Hepatocyte (in vitro differentiated cells): ENCODE measurements around the gene LIPT1. TPM values are rescaled to one million over a fixed set of nuclear protein-coding genes. Genes with fewer than 3 reads are reported as not detected.

Experiments used
- DNase-seq: peaks from one replicate; pipeline ENCODE4 v3.0.0-alpha.2; 2016; ENCODE audit warnings: low spot score
- H2AFZ ChIP-seq: fragments of 200-600 bp; sonication (generic); 2 replicates; pipeline ENCODE4 v1.6.0; 2016; ENCODE audit warnings: antibody characterized with exemption, mild to moderate bottlenecking
- H3K27ac ChIP-seq: fragments of 200-600 bp; sonication (generic); 2 replicates; pipeline ENCODE4 v1.5.1; 2016; ENCODE audit warnings: mild to moderate bottlenecking
- H3K27me3 ChIP-seq: fragments of 200-600 bp; sonication (generic); 2 replicates; pipeline ENCODE4 v1.6.1; 2016
- H3K36me3 ChIP-seq: fragments of 200-600 bp; sonication (generic); replicated peaks from 2 replicates; pipeline ENCODE4 v1.5.1; 2016; ENCODE audit warnings: low read depth; ENCODE audit not compliant: insufficient read depth
- H3K4me1 ChIP-seq: fragments of 200-600 bp; sonication (generic); 2 replicates; pipeline ENCODE4 v1.5.1; 2016; ENCODE audit warnings: mild to moderate bottlenecking, moderate library complexity; ENCODE audit not compliant: insufficient read depth
- H3K4me2 ChIP-seq: fragments of 200-600 bp; sonication (generic); 2 replicates; pipeline ENCODE4 v1.6.0; 2016
- H3K4me3 ChIP-seq: fragments of 200-600 bp; sonication (generic); 2 replicates; pipeline ENCODE4 v1.5.1; 2016; ENCODE audit warnings: mild to moderate bottlenecking
- H3K79me2 ChIP-seq: fragments of 200-600 bp; sonication (generic); 2 replicates; pipeline ENCODE4 v1.6.0; 2017; ENCODE audit warnings: mild to moderate bottlenecking
- H3K9me2 ChIP-seq: fragments of 200-600 bp; sonication (generic); replicated peaks from 2 replicates; pipeline ENCODE4 v1.6.0; 2017; ENCODE audit warnings: mild to moderate bottlenecking; ENCODE audit not compliant: insufficient read depth
- H3K9me3 ChIP-seq: fragments of 200-600 bp; sonication (generic); 2 replicates; pipeline ENCODE4 v1.5.1; 2016; ENCODE audit warnings: low read depth, mild to moderate bottlenecking
- H4K20me1 ChIP-seq: fragments of 200-600 bp; sonication (generic); 2 replicates; pipeline ENCODE4 v1.6.0; 2016; ENCODE audit warnings: mild to moderate bottlenecking; ENCODE audit not compliant: insufficient read depth, poor library complexity, severe bottlenecking
- CTCF ChIP-seq: fragments of 200-600 bp; sonication (generic); IDR thresholded peaks from 2 replicates; pipeline ENCODE4 v1.5.1; 2016; ENCODE audit warnings: antibody characterized with exemption, mild to moderate bottlenecking; ENCODE audit not compliant: poor library complexity
- EZH2 ChIP-seq: fragments of 200-600 bp; sonication (generic); IDR thresholded peaks from 2 replicates; pipeline ENCODE4 v1.6.1; 2016; ENCODE audit warnings: antibody characterized with exemption, mild to moderate bottlenecking, borderline replicate concordance
- EZH2phosphoT487 ChIP-seq: fragments of 200-600 bp; sonication (generic); IDR thresholded peaks from one replicate; pipeline ENCODE4 v1.6.1; 2018; ENCODE audit warnings: antibody characterized with exemption, mild to moderate bottlenecking, low read depth, moderate library complexity; ENCODE audit not compliant: unreplicated experiment, severe bottlenecking
- WGBS: methylation state at CpG from one replicate; pipeline ENCODE4 v1.1.6; 2016; ENCODE audit warnings: low lambda C conversion rate; ENCODE audit errors: missing lambda C conversion rate; 5-methylcytosine and 5-hydroxymethylcytosine counted together
- polyA plus RNA-seq: library from polyadenylated mRNA; unstranded; fragments of >200 nt; fragmentation: Nextera tagmentation; extraction: Ambion mirVana; gene quantifications from 2 replicates; pipeline ENCODE4 v1.2.1, GENCODE V29; 2016
- total RNA-seq: library from RNA; depleted of rRNA; stranded (reverse); fragments of >200 nt; gene quantifications from 2 replicates; pipeline ENCODE4 v1.2.3, GENCODE V29; 2014

LIPT1 gene
- total and polyA plus RNA-seq, 2 experiments from 2014 or later, result 5.9 to 6.1 TPM

- H3K27ac ChIP-seq, result peak within 1 kb of the TSS; percentile 82
- TF ChIP-seq EZH2phosphoT487 (no peak), CTCF (no peak), EZH2 (no peak)
- H3K27me3 ChIP-seq, result no peaks in the 10 kb centered on the region
- peak; percentile 96 for DNase-seq
- under 1% methylated on average over 39 of the region's 39 CpGs for WGBS
- H3K9me2 ChIP-seq, result no peaks in the 10 kb centered on the region
- peak within 1 kb of the TSS; percentile 92 for H3K4me3 ChIP-seq
- H3K4me2 ChIP-seq, result peak within 1 kb of the TSS; percentile 94
- H3K9me3 ChIP-seq, result no peaks in the 10 kb centered on the region
- H3K79me2 ChIP-seq, result peaks cover 83% of the 10 kb centered on the region
- no peaks in the 10 kb centered on the region for H3K36me3 ChIP-seq
- H3K4me1 ChIP-seq, result peaks cover 16% of the 10 kb centered on the region
- no peaks in the 10 kb centered on the region for H4K20me1 ChIP-seq
- H2AFZ ChIP-seq, result peak within 1 kb of the TSS; percentile 94
These were observed 26.2 kb downstream of the LIPT1 start, which contains the start of the genes MITD1 and MRPL30 for GRCh38 chr2:99180755-99181623. Gene MITD1 (minus strand): TSS chr2:99181058. CDS start chr2:99180981, 77 bp downstream. Gene MRPL30 (plus strand): TSS chr2:99181184. CDS start chr2:99186204, 5,020 bp downstream.

GRCh38 chr2:99181624-99182000 is 26.8 kb downstream of the LIPT1 start:
- no peak for TF ChIP-seq EZH2
- TF ChIP-seq CTCF, result no peak
- TF ChIP-seq EZH2phosphoT487, result no peak
- H3K4me1 ChIP-seq, result peaks cover 16% of the 10 kb centered on the region
- H3K9me3 ChIP-seq, result no peaks in the 10 kb centered on the region
- peaks cover 89% of the 10 kb centered on the region for H3K79me2 ChIP-seq
- H3K27me3 ChIP-seq, result no peaks in the 10 kb centered on the region
- H3K36me3 ChIP-seq, result no peaks in the 10 kb centered on the region
- H3K4me3 ChIP-seq, result peak overlapping the region; percentile 76
- H3K27ac ChIP-seq, result peak overlapping the region; percentile 80
- H4K20me1 ChIP-seq, result no peaks in the 10 kb centered on the region
- peak overlapping the region; percentile 94 for H3K4me2 ChIP-seq
- WGBS, result 1% methylated on average over 4 of the region's 4 CpGs
- H2AFZ ChIP-seq, result peak overlapping the region; percentile 91
- DNase-seq, result no peak
- no peaks in the 10 kb centered on the region for H3K9me2 ChIP-seq

GRCh38 chr2:99183025-99183424 is 28.3 kb downstream of the LIPT1 start:
- Histone ChIP-seq H3K27ac (no peak overlapping the region), H3K79me2 (peaks cover 86% of the 10 kb centered on the region), H3K4me3 (no peak overlapping the region), H3K4me2 (peak overlapping the region; percentile 94), H3K36me3 (no peaks in the 10 kb centered on the region), H3K9me3 (no peaks in the 10 kb centered on the region), H2AFZ (no peak overlapping the region), H3K27me3 (no peaks in the 10 kb centered on the region), H3K9me2 (no peaks in the 10 kb centered on the region), H4K20me1 (no peaks in the 10 kb centered on the region), H3K4me1 (peaks cover 16% of the 10 kb centered on the region)
- DNase-seq, result no peak
- TF ChIP-seq EZH2phosphoT487, result no peak
- no peak for TF ChIP-seq EZH2
- TF ChIP-seq CTCF, result no peak
- 91% methylated on average over 3 of the region's 3 CpGs for WGBS
